Esophagus squamous epithelium (tissue), 4 donors: ENCODE results near the gene FAM53B.

ENCODE experiments used
- POLR2A ChIP-seq, 4 donors: fragments of 450-650 bp; IDR thresholded peaks; one replicate each; pipeline ENCODE4 v1.6.1; 2017; ENCODE audit warnings: antibody characterized with exemption in 4 of 4, mild to moderate bottlenecking in 4 of 4, moderate library complexity in 3 of 4
- TF ChIP-seq, protein P1 (sequence below), 6 experiments: fragments of 450-650 bp in 4 of 6; fragments of 200-600 bp in 2 of 6; sonication (generic) in 2 of 6; IDR thresholded peaks; one replicate each; pipeline ENCODE4 v1.5.1; 2016 to 2019; ENCODE audit warnings: antibody characterized with exemption in 6 of 6, mild to moderate bottlenecking in 4 of 6, moderate library complexity in 4 of 6

DNA sequence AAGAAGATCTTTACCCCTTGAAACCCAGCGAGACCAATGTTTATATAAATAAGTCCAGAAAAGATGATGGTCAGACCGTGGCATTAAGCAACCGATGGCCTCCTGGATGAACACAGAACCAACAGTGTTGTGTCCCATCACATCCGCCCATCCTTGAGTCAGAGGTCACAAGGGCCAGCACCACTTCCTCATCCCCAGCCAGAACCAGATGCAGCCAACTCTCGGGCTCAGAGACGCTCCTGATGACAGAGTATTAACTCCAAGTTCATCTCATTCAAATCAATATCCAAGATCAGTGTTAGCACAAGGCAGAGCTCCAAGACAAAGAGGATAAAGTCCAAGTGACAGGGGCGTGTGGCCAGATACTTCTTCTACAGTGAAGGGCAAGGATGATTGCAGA lies 63.5 kb downstream of the FAM53B start:
- TF ChIP-seq, protein P1, sequence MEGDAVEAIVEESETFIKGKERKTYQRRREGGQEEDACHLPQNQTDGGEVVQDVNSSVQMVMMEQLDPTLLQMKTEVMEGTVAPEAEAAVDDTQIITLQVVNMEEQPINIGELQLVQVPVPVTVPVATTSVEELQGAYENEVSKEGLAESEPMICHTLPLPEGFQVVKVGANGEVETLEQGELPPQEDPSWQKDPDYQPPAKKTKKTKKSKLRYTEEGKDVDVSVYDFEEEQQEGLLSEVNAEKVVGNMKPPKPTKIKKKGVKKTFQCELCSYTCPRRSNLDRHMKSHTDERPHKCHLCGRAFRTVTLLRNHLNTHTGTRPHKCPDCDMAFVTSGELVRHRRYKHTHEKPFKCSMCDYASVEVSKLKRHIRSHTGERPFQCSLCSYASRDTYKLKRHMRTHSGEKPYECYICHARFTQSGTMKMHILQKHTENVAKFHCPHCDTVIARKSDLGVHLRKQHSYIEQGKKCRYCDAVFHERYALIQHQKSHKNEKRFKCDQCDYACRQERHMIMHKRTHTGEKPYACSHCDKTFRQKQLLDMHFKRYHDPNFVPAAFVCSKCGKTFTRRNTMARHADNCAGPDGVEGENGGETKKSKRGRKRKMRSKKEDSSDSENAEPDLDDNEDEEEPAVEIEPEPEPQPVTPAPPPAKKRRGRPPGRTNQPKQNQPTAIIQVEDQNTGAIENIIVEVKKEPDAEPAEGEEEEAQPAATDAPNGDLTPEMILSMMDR (IDR thresholded peaks at IDR 0.05), result no peak
- TF ChIP-seq POLR2A (IDR thresholded peaks at IDR 0.05), result no peak
